GM23338 (cell line): ENCODE data around the gene CRYBG1. TPM values are rescaled to one million over a fixed set of nuclear protein-coding genes. Genes with fewer than 3 reads are reported as not detected.
A peak's percentile ranks its signal among the peaks of the same experiment; 100 is the strongest.

Experiments
- ATAC-seq: fragments of 200-7000 bp; cut with Tn5 transposase; 3 replicates; pipeline ENCODE4 v1.9.1; 2020
- DNase-seq: peaks from one replicate; pipeline ENCODE4 v3.0.0-alpha.2; 2015; ENCODE audit warnings: low spot score
- H2AFZ ChIP-seq: fragments of 200-600 bp; sonication (generic); 2 replicates; pipeline ENCODE4 v1.8.0; 2016; ENCODE audit warnings: antibody characterized with exemption, mild to moderate bottlenecking, moderate library complexity
- H3F3A ChIP-seq: fragments of 200-600 bp; sonication (generic); replicated peaks from 2 replicates; pipeline ENCODE4 v1.8.0; 2017; ENCODE audit warnings: antibody characterized with exemption, mixed run types, low read depth
- H3K27ac ChIP-seq: fragments of 200-600 bp; sonication (generic); 2 replicates; pipeline ENCODE4 v1.6.1; 2016; ENCODE audit warnings: low read depth
- H3K27me3 ChIP-seq: fragments of 200-600 bp; sonication (generic); 2 replicates; pipeline ENCODE4 v1.8.0; 2016; ENCODE audit warnings: mild to moderate bottlenecking, mixed run types, moderate library complexity; ENCODE audit not compliant: insufficient read depth
- H3K36me3 ChIP-seq: fragments of 200-600 bp; sonication (generic); 2 replicates; pipeline ENCODE4 v1.8.0; 2016; ENCODE audit warnings: mild to moderate bottlenecking; ENCODE audit not compliant: insufficient read depth
- H3K4me1 ChIP-seq: fragments of 200-600 bp; sonication (generic); 2 replicates; pipeline ENCODE4 v1.8.0; 2016; ENCODE audit warnings: mild to moderate bottlenecking, moderate library complexity; ENCODE audit not compliant: insufficient read depth
- H3K4me2 ChIP-seq: fragments of 200-600 bp; sonication (generic); 2 replicates; pipeline ENCODE4 v1.7.1; 2017; ENCODE audit warnings: mixed run types
- H3K4me3 ChIP-seq: fragments of 200-600 bp; sonication (generic); 2 replicates; pipeline ENCODE4 v1.6.1; 2016; ENCODE audit warnings: mixed run types
- H3K79me2 ChIP-seq: fragments of 200-600 bp; sonication (generic); replicated peaks from 2 replicates; pipeline ENCODE4 v1.8.0; 2017; ENCODE audit warnings: mild to moderate bottlenecking; ENCODE audit not compliant: insufficient read depth
- H3K9me2 ChIP-seq: fragments of 200-600 bp; sonication (generic); 2 replicates; pipeline ENCODE4 v1.8.0; 2017; ENCODE audit not compliant: insufficient read depth
- H4K20me1 ChIP-seq: fragments of 200-600 bp; sonication (generic); replicated peaks from 2 replicates; pipeline ENCODE4 v1.8.0; 2017; ENCODE audit warnings: mild to moderate bottlenecking; ENCODE audit not compliant: insufficient read depth
- H3K27ac Mint-ChIP-seq: 2 replicates; pipeline ENCODE4 v1.8.0; 2020; ENCODE audit warnings: inconsistent platforms, mild to moderate bottlenecking, moderate library complexity, mixed read lengths
- H3K27me3 Mint-ChIP-seq: 3 replicates; pipeline ENCODE4 v1.8.0; 2022; ENCODE audit warnings: low read depth, mild to moderate bottlenecking, moderate library complexity, mixed read lengths, inconsistent platforms; ENCODE audit not compliant: insufficient read depth, poor library complexity
- H3K36me3 Mint-ChIP-seq: 3 replicates; pipeline ENCODE4 v1.8.0; 2021; ENCODE audit warnings: low read depth, mild to moderate bottlenecking, inconsistent platforms, moderate library complexity, mixed read lengths
- H3K4me1 Mint-ChIP-seq: 3 replicates; pipeline ENCODE4 v1.8.0; 2020; ENCODE audit warnings: mild to moderate bottlenecking, inconsistent platforms, mixed read lengths
- H3K4me3 Mint-ChIP-seq: 3 replicates; pipeline ENCODE4 v1.8.0; 2021; ENCODE audit warnings: moderate library complexity, mild to moderate bottlenecking, inconsistent platforms, mixed read lengths
- H3K9me3 Mint-ChIP-seq: 3 replicates; pipeline ENCODE4 v1.8.0; 2020; ENCODE audit warnings: moderate library complexity, mild to moderate bottlenecking, inconsistent platforms, mixed read lengths
- CREB1 ChIP-seq: fragments of 250-450 bp; sonication (Bioruptor Pico); IDR thresholded peaks from 2 replicates; pipeline ENCODE4 v1.5.0; 2020; ENCODE audit warnings: low read depth, mild to moderate bottlenecking, moderate library complexity
- ETS1 ChIP-seq: IDR thresholded peaks from 2 replicates; pipeline ENCODE4 v1.6.1; 2016; ENCODE audit warnings: antibody characterized with exemption
- EZH2 ChIP-seq: fragments of 200-600 bp; sonication (generic); IDR thresholded peaks from one replicate; pipeline ENCODE4 v1.8.0; 2017; ENCODE audit warnings: antibody characterized with exemption, mild to moderate bottlenecking, low read depth; ENCODE audit not compliant: unreplicated experiment
- EZH2phosphoT487 ChIP-seq: fragments of 200-600 bp; sonication (generic); IDR thresholded peaks from one replicate; pipeline ENCODE4 v1.8.1; 2018; ENCODE audit warnings: antibody characterized with exemption; ENCODE audit not compliant: unreplicated experiment
- JUNB ChIP-seq: IDR thresholded peaks from one replicate; pipeline ENCODE4 v1.6.1; 2016; ENCODE audit warnings: antibody characterized with exemption; ENCODE audit not compliant: unreplicated experiment
- NANOG ChIP-seq: IDR thresholded peaks from 2 replicates; pipeline ENCODE4 v1.6.1; 2016; ENCODE audit warnings: antibody characterized with exemption, borderline replicate concordance
- POLR2AphosphoS5 ChIP-seq: IDR thresholded peaks from 2 replicates; pipeline ENCODE4 v1.6.1; 2016; ENCODE audit warnings: antibody characterized with exemption, low read depth
- REST ChIP-seq: IDR thresholded peaks from one replicate; pipeline ENCODE4 v1.6.1; 2018; ENCODE audit warnings: antibody characterized with exemption; ENCODE audit not compliant: unreplicated experiment
- ZNF331 ChIP-seq: fragments of 250-450 bp; sonication (Bioruptor Pico); IDR thresholded peaks from 2 replicates; pipeline ENCODE4 v1.5.0; 2020; ENCODE audit warnings: low read depth, mild to moderate bottlenecking, moderate library complexity
- polyA plus RNA-seq: library from polyadenylated mRNA; unstranded; fragments of >200 nt; fragmentation: Nextera tagmentation; extraction: Ambion mirVana; gene quantifications from 2 replicates; pipeline ENCODE4 v1.2.1, GENCODE V29; 2016
- total RNA-seq: library from RNA; depleted of rRNA; stranded (reverse); fragments of >200 nt; shearing (Covaris generic); gene quantifications from 2 replicates; pipeline ENCODE4 v1.2.3, GENCODE V29; 2014
- TF ChIP-seq, protein P1 (sequence below), 2 experiments: fragments of 200-600 bp in 1 of 2; sonication (generic) in 1 of 2; conservative IDR thresholded peaks; 2 replicates each; pipeline versions ENCODE4 v1.5.1 to v1.6.1; 2016 to 2017; ENCODE audit warnings: antibody characterized with exemption in 2 of 2, low read depth in 2 of 2, mild to moderate bottlenecking in 2 of 2, moderate library complexity in 1 of 2

CRYBG1 gene
- total and polyA plus RNA-seq, 2 experiments from 2014 or later: 3.7 to 17.2 TPM

- H3K4me2 ChIP-seq: no peak overlapping the region
- H3K27ac Mint-ChIP-seq: 0 out of 2 replicates have a peak overlapping the region, but pooled peaks have one; percentile 14
- H3K4me3 Mint-ChIP-seq: no peak overlapping the region
- no peaks in the 10 kb centered on the region for H3K36me3 ChIP-seq
- H3K79me2 ChIP-seq: no peaks in the 10 kb centered on the region
- DNase-seq (no peak), ATAC-seq (no peak)
- no peaks in the 10 kb centered on the region for H3K9me2 ChIP-seq
- H3K36me3 Mint-ChIP-seq: no peaks in the 10 kb centered on the region
- H3K4me1 Mint-ChIP-seq: peaks cover 16% of the 10 kb centered on the region; the same call in 2 of the 3 replicates
- no peaks in the 10 kb centered on the region for H3F3A ChIP-seq
- no peak overlapping the region for H2AFZ ChIP-seq
- H4K20me1 ChIP-seq: no peaks in the 10 kb centered on the region
- H3K27me3 Mint-ChIP-seq: no peaks in the 10 kb centered on the region
- H3K4me3 ChIP-seq: no peak overlapping the region
- H3K4me1 ChIP-seq: 0 out of 2 replicates have a peak, but pooled peaks cover 4% of the 10 kb centered on the region
- no peaks in the 10 kb centered on the region for H3K9me3 Mint-ChIP-seq
- H3K27me3 ChIP-seq: no peaks in the 10 kb centered on the region
- TF ChIP-seq EZH2: no peak
- TF ChIP-seq JUNB: no peak
- TF ChIP-seq ZNF331: no peak
- TF ChIP-seq CREB1 (CRISPR knock-in tag): no peak
- no peak for TF ChIP-seq ETS1
- TF ChIP-seq NANOG: no peak
- TF ChIP-seq EZH2phosphoT487: no peak
- no peak for TF ChIP-seq REST
- no peak overlapping the region for H3K27ac ChIP-seq
These were observed 170.0 kb downstream of the CRYBG1 start for GRCh38 chr6:106530502-106530901.

GRCh38 chr6:106533054-106533453, 172.5 kb downstream of the CRYBG1 start:
- no peak for DNase-seq
- no peak for TF ChIP-seq NANOG
- TF ChIP-seq ETS1: no peak
- TF ChIP-seq POLR2AphosphoS5: no peak
- TF ChIP-seq, protein P1, sequence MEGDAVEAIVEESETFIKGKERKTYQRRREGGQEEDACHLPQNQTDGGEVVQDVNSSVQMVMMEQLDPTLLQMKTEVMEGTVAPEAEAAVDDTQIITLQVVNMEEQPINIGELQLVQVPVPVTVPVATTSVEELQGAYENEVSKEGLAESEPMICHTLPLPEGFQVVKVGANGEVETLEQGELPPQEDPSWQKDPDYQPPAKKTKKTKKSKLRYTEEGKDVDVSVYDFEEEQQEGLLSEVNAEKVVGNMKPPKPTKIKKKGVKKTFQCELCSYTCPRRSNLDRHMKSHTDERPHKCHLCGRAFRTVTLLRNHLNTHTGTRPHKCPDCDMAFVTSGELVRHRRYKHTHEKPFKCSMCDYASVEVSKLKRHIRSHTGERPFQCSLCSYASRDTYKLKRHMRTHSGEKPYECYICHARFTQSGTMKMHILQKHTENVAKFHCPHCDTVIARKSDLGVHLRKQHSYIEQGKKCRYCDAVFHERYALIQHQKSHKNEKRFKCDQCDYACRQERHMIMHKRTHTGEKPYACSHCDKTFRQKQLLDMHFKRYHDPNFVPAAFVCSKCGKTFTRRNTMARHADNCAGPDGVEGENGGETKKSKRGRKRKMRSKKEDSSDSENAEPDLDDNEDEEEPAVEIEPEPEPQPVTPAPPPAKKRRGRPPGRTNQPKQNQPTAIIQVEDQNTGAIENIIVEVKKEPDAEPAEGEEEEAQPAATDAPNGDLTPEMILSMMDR (conservative IDR thresholded peaks at IDR 0.05; ENCODE audit: low read depth in 2 of 2): no peak
- no peaks in the 10 kb centered on the region for H3K9me3 Mint-ChIP-seq

More at GRCh38 chr6:106533054-106533453, 172.5 kb downstream of the CRYBG1 start:
- H3K79me2 ChIP-seq: no peaks in the 10 kb centered on the region
- no peak overlapping the region for H3K27ac ChIP-seq
- H3K36me3 Mint-ChIP-seq: no peaks in the 10 kb centered on the region
- no peak for ATAC-seq
- H3K36me3 ChIP-seq: no peaks in the 10 kb centered on the region
- H3K27me3 Mint-ChIP-seq: no peaks in the 10 kb centered on the region
- H3K27ac Mint-ChIP-seq: peak overlapping the region; percentile 25; the same call in 1 of the 2 replicates
- no peak overlapping the region for H3K4me3 Mint-ChIP-seq
- peaks cover 25% of the 10 kb centered on the region; the same call in 2 of the 3 replicates for H3K4me1 Mint-ChIP-seq
- H3K9me2 ChIP-seq: no peaks in the 10 kb centered on the region
- no peaks in the 10 kb centered on the region for H3K27me3 ChIP-seq
- no peak overlapping the region for H2AFZ ChIP-seq
- H3F3A ChIP-seq: no peaks in the 10 kb centered on the region
- H3K4me1 ChIP-seq: peaks cover 16% of the 10 kb centered on the region; the same call in 1 of the 2 replicates
- no peak overlapping the region for H3K4me2 ChIP-seq
- no peaks in the 10 kb centered on the region for H4K20me1 ChIP-seq
- no peak overlapping the region for H3K4me3 ChIP-seq
